T-helper 2 cell treated with Interferon-gamma antibody and Interleukin-4, amounts not matched to agents 5 μg/mL and 100 μg/mL, for 36 hours (primary cell): ENCODE measurements around the gene AHDC1.
A peak's percentile ranks its signal among the peaks of the same experiment; 100 is the strongest.
"Not testable (repeated sequence)": the region's sequence is repeated elsewhere in the genome, so short reads cannot be mapped to it uniquely, and the experiment has no call there.

ENCODE experiments used
- DNase-seq: peaks from one replicate; pipeline ENCODE4 v3.0.0; 2021; ENCODE audit warnings: low spot score
- H3K27ac Mint-ChIP-seq: one replicate; pipeline ENCODE4 v1.8.0; 2021; ENCODE audit warnings: mild to moderate bottlenecking, mixed read lengths
- H3K27me3 Mint-ChIP-seq: one replicate; pipeline ENCODE4 v1.8.0; 2021; ENCODE audit warnings: low read depth, mixed read lengths
- H3K36me3 Mint-ChIP-seq: one replicate; pipeline ENCODE4 v1.8.0; 2021; ENCODE audit warnings: low read depth, mixed read lengths
- H3K4me1 Mint-ChIP-seq: one replicate; pipeline ENCODE4 v1.8.0; 2021; ENCODE audit warnings: low read depth, mixed read lengths
- H3K4me3 Mint-ChIP-seq: one replicate; pipeline ENCODE4 v1.8.0; 2022; ENCODE audit warnings: mild to moderate bottlenecking, moderate library complexity, mixed read lengths
- H3K9me3 Mint-ChIP-seq: one replicate; pipeline ENCODE4 v1.8.0; 2021; ENCODE audit warnings: mixed read lengths

The AHDC1 gene

DNA sequence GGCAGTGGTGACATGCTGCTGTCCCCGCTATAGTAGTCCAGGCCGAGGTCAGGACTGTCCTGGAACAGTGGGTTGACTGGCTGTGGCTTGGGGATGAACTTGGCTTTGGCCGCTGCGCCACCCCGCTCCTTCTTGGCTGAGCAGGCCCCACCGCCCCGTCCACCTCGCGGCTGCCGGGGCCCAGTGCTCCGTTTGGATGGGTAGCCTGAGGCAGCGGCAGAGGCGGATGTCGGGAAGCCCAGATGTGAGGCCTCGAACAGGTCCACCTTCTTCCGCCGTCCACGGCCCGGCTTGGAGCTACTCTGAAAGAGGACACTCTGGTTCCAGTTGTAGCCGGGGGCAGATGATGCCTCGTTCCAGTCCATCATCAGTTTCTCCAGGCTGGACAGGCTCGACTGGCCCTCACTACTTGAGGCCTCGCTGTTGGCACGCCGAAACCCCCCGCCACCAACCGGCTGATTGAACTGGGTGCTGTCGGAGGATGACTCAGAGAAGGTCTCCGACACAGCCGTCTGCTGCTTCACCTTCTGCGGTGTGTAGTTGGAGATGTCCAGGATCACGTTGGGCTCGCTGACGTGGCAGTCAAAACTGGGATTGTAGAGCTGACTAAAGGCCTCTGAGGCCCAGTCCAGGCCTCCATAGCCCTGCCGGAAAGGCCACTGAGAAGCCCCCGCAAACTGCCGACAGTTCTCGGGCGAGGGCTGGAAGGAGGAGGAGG is 55.6 kb downstream of the AHDC1 start:
- DNase-seq = no peak
- Mint-ChIP-seq H3K27me3 (no peaks in the 10 kb centered on the region), H3K36me3 (peaks cover 8% of the 10 kb centered on the region), H3K4me1 (peaks cover 5% of the 10 kb centered on the region), H3K4me3 (no peak overlapping the region), H3K27ac (no peak overlapping the region), H3K9me3 (no peaks in the 10 kb centered on the region)

DNA sequence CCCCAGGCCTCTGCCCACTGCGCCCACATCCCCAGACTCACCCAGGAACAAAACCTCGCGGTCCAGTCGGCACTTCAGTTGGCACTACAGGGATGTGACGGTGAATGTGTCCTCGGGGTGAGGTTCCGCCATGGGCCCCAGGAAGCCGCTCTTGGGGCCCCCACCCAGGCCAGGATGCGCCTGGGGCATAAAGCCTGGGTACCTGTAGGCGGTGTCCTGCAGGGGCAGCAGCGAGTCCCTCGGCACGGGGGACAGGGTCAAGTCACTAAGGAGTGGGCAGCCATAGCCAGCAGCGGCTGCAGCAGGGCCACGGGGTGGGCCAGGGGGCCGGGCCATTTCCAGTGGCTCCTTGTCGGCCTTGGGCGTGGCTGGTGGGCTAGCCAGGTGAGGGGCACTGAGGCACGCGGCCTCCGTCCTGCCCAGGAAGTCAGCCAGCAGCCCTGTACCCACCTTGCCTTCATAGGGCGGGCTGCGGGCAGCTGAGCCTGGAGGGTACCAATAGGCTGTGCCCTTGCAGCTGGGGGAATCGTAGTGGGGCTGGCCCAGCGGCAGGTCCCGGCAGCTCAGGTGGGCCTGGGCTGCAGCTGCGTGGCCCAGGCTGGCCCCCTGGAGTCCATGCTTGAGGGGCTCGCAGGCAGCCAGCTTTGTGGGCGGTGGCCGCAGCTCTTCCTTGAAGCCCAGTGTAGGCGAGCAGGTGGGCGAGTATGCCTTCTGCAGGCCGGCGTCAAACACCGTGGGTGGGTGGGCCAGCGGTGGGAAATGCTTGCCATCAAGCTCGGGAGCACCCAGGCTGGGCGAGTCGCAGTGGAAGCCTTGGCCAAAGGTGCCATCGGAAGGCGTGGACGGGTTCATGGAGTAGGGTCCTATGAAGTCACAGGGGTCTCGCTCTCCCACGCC is 56.5 kb downstream of the AHDC1 start:
- peaks cover 9% of the 10 kb centered on the region for H3K4me1 Mint-ChIP-seq
- no peak overlapping the region for H3K27ac Mint-ChIP-seq
- no peak overlapping the region for H3K4me3 Mint-ChIP-seq
- no peak for DNase-seq
- H3K36me3 Mint-ChIP-seq = peaks cover 6% of the 10 kb centered on the region
- no peaks in the 10 kb centered on the region for H3K9me3 Mint-ChIP-seq
- H3K27me3 Mint-ChIP-seq = no peaks in the 10 kb centered on the region

DNA sequence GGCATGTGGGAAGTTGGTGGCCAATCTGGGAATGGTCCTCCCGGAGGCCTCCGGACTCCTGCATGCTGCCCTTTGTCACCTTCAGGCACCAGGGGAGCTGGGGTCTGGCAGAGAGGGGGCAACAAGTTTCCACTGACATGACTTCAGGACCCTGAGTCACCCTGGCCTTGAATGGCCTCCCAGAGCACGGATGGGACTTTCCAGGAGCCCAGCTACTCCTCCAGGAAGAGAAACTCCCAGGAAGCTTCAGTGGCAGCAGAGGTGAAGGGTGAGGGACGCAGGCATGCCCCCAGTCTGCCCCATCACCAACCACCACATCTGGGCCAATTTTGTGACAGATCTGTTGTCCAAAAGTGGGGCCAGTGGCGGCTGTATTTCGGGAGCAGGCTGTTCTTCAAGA is 58.1 kb downstream of the AHDC1 start:
- H3K4me1 Mint-ChIP-seq = peaks cover 10% of the 10 kb centered on the region
- H3K9me3 Mint-ChIP-seq = no peaks in the 10 kb centered on the region
- no peak overlapping the region for H3K27ac Mint-ChIP-seq
- no peaks in the 10 kb centered on the region for H3K27me3 Mint-ChIP-seq
- no peak for DNase-seq
- H3K4me3 Mint-ChIP-seq = no peak overlapping the region
- peaks cover 6% of the 10 kb centered on the region for H3K36me3 Mint-ChIP-seq

DNA sequence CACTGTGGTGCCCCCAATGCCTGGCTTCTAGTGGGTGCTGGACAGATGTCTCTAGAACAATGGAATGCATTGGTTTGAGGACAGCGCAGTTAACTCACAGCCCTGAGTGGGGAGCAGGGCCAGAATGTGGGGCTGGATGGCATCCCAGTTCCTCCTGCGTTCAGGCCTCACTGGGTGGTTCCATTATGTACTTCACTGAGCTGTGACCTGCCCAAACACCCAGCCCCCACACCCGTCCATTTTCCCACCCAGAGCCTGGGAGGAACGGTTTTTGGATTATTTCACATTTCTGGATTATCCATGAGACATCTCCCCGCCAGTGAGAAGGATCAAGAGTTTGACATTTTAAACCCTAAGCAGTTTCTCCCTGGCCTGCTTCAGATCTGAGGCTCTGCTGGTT is 58.7 kb downstream of the AHDC1 start:
- Mint-ChIP-seq H3K4me1 (peaks cover 14% of the 10 kb centered on the region), H3K27me3 (no peaks in the 10 kb centered on the region), H3K27ac (no peak overlapping the region), H3K4me3 (no peak overlapping the region), H3K36me3 (peaks cover 11% of the 10 kb centered on the region), H3K9me3 (no peaks in the 10 kb centered on the region)
- no peak for DNase-seq

DNA sequence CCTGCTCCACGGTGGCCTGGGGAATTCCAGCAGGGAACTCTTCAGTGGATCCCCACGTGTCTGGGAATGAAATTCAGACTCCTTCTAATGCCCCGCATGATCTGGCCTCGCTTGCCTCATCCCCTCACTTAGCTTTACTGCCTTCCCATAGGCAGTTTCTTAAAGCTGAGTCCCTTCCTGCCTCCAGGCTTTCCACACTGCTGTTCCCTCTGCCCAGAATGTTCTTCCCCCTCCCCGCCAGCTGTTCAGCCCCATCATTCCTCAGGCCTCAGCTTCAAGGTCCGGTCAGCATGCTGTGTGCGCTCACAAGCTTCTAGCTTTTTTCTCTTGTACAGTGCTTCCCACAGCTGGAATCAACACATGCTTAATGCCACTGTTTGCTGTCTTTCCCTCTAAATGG is 59.1 kb downstream of the AHDC1 start:
- no peak overlapping the region for H3K27ac Mint-ChIP-seq
- H3K9me3 Mint-ChIP-seq = no peaks in the 10 kb centered on the region

DNA sequence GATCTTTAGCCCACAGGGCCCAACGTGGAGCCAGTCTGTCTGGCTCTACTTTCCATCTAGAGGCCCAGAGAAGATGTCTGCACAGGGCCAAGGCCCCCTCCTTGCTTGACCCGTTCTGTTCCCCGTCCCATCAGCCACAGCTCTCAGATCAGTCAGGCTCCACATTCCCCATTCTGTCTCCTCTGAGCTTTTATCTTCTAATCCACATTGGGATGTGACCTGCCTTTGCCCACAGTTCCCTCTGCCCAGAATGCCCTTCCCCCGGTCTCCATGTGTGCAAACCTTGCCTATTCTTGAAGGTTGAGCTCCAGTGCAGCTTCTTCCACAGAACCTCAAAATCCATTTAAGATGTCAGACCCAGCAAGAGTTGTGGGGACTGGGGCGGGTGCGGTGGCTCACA is 60.7 kb downstream of the AHDC1 start:
- Mint-ChIP-seq H3K4me1 (peaks cover 15% of the 10 kb centered on the region), H3K27ac (peak overlapping the region; percentile 26), H3K27me3 (no peaks in the 10 kb centered on the region), H3K36me3 (peaks cover 11% of the 10 kb centered on the region), H3K4me3 (no peak overlapping the region), H3K9me3 (no peaks in the 10 kb centered on the region)
- no peak for DNase-seq

More for the DNA sequence above, 59.1 kb downstream of the AHDC1 start:
- no peak overlapping the region for H3K4me3 Mint-ChIP-seq
- H3K27me3 Mint-ChIP-seq = no peaks in the 10 kb centered on the region
- H3K4me1 Mint-ChIP-seq = peaks cover 15% of the 10 kb centered on the region
- H3K36me3 Mint-ChIP-seq = peaks cover 11% of the 10 kb centered on the region
- DNase-seq = no peak

DNA sequence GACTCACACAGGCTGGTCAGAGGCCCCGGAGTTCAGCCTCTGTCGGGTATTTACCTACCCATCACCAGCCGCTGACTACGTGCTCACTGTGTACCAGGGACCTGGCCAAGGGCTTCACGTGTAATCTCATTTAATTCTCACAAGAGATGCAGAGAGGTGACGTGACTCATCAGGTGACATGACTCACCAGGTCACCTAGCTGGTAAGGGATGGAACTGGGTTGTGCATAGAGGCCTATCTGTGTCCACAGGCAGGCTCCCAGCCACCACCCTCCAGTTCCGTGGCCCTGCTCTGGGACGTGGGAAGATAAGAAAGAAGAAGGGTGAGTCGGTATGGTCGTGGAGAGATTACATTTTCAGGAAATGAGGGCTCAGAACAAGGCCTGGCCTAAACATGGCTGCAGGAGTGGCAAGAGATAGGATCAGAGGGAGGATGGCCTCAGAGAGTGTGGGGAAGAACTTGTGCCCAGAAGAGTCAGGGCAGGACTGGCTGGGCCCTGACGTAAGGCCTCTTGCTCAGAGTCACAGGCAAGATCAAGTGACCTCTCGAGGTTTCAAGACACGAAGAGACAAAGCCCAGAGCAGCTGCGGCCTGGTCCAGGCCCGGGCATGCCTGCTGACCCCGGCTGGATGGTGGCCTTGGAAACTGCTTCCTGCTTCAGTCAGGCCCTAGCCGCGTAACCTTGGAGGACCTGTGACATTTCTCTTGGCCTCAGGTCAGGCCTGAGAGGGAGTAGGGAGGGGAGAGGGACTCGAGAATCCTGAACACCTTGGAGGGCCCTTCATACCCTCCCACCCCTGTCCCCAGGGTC is 61.3 kb downstream of the AHDC1 start:
- peaks cover 11% of the 10 kb centered on the region for H3K36me3 Mint-ChIP-seq
- no peaks in the 10 kb centered on the region for H3K9me3 Mint-ChIP-seq
- H3K4me3 Mint-ChIP-seq = no peak overlapping the region
- peaks cover 15% of the 10 kb centered on the region for H3K4me1 Mint-ChIP-seq
- peak overlapping the region; percentile 64 for H3K27ac Mint-ChIP-seq
- H3K27me3 Mint-ChIP-seq = no peaks in the 10 kb centered on the region
- DNase-seq = peak; percentile 50

DNA sequence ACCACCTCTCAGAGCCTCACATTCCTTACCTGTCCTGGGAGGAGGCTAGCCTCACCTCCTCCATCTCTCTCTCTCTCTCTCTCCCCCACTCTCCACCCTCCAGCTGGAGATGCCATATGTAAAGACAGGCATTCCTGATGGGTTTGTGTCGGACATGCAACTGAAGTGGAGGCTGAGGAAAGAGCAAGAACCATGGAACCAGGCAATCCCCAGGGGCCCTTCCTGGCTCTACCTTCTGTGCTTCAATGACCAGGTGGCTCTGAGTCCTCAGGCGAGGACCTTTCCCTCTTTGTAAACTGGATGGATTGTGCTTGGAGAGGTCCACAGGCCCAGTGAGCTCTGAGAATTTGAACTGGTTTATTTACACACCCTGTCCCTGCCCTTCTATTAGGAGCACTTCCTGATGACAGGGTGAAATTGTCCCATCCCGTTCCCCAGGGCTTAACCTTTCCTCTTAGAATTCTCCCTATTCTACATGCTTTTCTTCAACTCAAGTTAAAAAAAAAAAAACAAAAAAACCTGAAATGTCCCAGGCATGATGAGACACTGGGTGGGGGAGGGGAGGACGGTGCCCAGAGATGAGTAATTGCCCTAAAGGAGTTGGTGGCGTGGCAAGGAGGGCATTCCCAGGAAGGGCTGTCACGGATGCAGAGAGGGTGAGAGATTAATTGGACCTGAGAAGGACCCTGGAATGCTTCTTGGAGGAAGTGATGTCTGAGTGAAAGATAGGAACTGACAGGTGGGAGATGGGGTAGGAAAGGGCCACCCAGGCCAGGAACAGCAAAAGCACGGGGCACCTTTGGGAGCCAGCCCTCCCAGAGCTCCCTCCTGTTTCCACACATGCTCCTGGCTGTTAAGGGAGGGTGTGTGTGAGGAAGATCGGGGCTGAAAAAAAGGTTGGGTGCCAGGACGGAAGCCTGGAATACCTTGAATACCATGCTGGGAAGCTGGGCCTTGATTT is 63.8 kb downstream of the AHDC1 start:
- DNase-seq = no peak
- Mint-ChIP-seq H3K36me3 (peaks cover 7% of the 10 kb centered on the region), H3K9me3 (no peaks in the 10 kb centered on the region), H3K4me1 (peaks cover 14% of the 10 kb centered on the region), H3K27ac (peak overlapping the region; percentile 38), H3K27me3 (no peaks in the 10 kb centered on the region), H3K4me3 (no peak overlapping the region)

DNA sequence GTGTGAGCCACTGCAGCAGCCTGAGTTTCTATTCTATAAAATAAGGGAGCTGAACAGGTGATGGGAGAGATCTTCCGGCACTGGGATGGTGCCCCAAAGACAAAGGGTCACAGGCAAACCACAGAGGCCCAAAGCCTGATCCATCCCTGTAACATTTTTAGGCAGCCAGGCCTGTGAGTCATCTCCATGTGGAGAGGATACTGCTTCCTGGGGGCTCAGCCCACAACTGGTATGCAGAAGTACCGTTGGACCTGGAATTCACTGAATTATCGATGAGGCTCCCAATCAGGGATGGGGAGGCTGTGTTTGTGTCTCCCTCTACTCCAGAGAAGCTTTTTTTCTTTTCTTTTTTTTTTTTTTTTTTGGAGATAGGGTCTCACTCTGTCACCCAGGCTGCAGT is 65.2 kb downstream of the AHDC1 start:
- no peak overlapping the region for H3K4me3 Mint-ChIP-seq
- no peak for DNase-seq
- H3K9me3 Mint-ChIP-seq = no peaks in the 10 kb centered on the region
- no peaks in the 10 kb centered on the region for H3K27me3 Mint-ChIP-seq
- H3K36me3 Mint-ChIP-seq = peaks cover 8% of the 10 kb centered on the region
- H3K27ac Mint-ChIP-seq = no peak overlapping the region
- H3K4me1 Mint-ChIP-seq = peaks cover 10% of the 10 kb centered on the region

DNA sequence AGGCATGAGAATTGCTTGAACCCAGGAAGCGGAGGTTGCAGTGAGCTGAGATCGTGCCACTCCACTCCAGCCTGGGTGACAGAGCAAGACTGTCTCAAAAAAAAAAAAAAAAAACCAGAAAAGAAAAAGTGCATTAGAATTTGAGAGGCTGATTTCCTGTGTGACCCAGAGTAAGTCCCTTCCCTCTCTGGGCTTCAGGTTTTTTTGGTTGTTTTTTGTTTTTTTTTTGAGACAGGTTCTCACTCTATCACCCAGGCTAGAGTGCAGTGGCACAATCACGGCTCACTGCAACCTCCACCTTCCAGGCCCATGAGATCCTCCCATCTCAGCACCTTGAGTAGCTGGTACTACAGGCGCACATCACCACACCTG is 65.7 kb downstream of the AHDC1 start:
- not testable (repeated sequence) for H3K27me3 Mint-ChIP-seq, H3K4me1 Mint-ChIP-seq, H3K9me3 Mint-ChIP-seq, DNase-seq, H3K4me3 Mint-ChIP-seq, H3K27ac Mint-ChIP-seq
- H3K36me3 Mint-ChIP-seq = peaks cover 11% of the 10 kb centered on the region

DNA sequence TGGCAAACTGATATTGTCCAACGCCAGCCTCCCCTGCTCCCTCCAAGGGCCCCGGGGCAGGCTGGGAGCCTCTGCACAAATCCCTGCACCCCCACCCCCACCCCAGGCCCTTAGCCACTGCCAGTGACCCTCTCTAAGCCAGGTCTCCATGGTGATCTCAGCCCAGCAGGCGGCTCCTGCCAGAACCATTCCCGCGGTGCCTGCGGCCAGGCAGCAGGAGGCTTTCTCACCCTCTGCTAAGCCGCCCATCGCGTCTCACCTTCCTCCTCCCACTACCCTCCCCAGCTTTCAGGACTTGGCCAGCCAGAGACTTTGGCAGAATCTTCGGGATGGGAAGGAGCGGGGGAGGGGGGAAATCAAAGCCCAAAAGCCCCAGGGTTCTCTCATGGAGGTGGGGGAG is 67.2 kb downstream of the AHDC1 start:
- H3K27ac Mint-ChIP-seq = no peak overlapping the region
- DNase-seq = no peak
- no peaks in the 10 kb centered on the region for H3K9me3 Mint-ChIP-seq
- H3K27me3 Mint-ChIP-seq = no peaks in the 10 kb centered on the region
- peaks cover 12% of the 10 kb centered on the region for H3K36me3 Mint-ChIP-seq
- H3K4me3 Mint-ChIP-seq = no peak overlapping the region
- H3K4me1 Mint-ChIP-seq = peaks cover 10% of the 10 kb centered on the region

DNA sequence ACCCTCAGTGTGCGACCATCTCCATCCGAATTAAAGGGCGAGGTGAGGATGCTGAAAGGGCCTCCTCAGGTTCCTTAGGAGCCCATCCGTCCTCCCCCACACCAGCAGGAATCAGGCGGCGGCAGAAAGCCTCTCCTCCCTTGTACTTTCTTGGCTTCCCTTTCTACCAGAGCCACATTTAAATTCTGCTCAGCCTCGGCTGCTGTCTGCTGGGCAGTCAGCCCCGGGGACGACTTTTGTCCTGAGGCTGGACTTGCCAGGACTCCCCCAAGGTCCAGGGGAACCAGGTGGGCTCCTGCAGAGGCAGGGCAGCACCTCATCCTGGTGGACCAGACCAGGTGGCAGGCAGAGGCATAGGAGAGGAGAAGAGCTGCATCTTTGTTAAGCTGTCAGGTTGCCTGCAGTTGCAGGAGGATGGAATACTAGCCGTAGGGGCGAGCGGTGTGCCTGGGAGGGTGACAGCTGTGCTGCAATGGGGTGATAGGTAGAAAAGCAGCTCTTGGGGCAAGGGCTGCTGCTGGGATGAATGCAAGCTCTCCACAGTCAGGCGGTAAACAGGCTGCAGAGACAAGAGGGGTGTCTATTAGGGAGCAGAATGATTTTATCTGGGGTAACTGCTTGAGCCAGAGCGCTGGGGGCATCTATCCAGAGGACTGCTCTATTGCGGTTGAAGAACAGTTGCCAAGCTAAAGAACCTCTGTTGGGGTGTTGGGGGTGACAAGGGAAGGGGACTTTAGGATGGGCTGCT is 67.8 kb downstream of the AHDC1 start:
- Mint-ChIP-seq H3K27me3 (no peaks in the 10 kb centered on the region), H3K27ac (no peak overlapping the region), H3K4me3 (no peak overlapping the region), H3K9me3 (no peaks in the 10 kb centered on the region), H3K4me1 (peaks cover 10% of the 10 kb centered on the region), H3K36me3 (peaks cover 12% of the 10 kb centered on the region)
- no peak for DNase-seq
